ENCODE measurements around the gene VPS26A.

VPS26A gene

DNA sequence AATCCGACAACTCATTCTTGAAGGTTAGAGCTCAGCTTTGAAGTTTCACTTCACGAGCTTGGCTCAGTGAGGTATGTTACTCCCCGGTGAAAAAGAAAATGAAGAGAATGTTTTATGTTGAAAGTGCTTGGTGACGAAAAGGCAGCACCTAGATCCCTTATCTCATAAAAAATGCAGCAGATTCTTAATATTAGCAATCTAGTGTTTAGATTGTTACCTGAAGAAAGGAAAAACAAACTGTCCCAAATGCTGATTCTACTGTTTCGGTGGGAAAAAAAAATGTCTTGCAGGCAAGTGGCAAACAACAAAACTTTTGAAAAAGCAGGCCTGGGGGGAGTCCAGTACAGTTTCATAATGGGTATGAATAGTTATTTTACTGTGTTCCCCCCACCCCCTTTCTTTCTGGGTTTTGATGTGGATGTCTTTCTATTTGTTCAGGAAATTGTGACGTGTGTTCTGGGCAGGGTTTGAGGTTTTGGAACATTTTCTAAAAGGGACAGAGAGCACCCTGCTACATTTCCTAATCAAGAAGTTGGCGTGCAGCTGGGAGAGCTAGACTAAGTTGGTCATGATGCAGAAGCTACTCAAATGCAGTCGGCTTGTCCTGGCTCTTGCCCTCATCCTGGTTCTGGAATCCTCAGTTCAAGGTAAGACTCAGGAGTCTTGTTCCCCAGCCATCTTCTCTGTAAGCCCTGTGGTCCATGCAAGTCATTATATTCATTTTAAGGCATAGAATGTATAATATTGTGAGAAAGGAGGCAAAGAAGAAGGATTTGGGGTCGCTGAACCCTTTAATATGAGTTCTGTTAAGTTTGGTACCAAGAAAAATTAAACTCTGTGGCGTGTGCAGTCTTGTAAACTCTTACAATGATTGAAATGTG lies 36.1 kb upstream of the VPS26A start, which contains the start of gene SRGN:
TSS of gene SRGN (plus strand) at position 514 of the 881 bp plus-strand sequence. CDS start at position 569, 55 bp downstream.
- in situ Hi-C loops (cut with MboI; ENCODE audit: low sequenced_read_pairs, unreplicated experiment) = no loop called here
- TF ChIP-seq, protein P1, sequence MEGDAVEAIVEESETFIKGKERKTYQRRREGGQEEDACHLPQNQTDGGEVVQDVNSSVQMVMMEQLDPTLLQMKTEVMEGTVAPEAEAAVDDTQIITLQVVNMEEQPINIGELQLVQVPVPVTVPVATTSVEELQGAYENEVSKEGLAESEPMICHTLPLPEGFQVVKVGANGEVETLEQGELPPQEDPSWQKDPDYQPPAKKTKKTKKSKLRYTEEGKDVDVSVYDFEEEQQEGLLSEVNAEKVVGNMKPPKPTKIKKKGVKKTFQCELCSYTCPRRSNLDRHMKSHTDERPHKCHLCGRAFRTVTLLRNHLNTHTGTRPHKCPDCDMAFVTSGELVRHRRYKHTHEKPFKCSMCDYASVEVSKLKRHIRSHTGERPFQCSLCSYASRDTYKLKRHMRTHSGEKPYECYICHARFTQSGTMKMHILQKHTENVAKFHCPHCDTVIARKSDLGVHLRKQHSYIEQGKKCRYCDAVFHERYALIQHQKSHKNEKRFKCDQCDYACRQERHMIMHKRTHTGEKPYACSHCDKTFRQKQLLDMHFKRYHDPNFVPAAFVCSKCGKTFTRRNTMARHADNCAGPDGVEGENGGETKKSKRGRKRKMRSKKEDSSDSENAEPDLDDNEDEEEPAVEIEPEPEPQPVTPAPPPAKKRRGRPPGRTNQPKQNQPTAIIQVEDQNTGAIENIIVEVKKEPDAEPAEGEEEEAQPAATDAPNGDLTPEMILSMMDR (IDR thresholded peaks at IDR 0.05; ENCODE audit: borderline replicate concordance, control extremely low read depth, extremely low read depth, insufficient read depth, missing control alignments) = no peak
- DNase-seq (ENCODE audit: low spot score) = peak; percentile 72

DNA sequence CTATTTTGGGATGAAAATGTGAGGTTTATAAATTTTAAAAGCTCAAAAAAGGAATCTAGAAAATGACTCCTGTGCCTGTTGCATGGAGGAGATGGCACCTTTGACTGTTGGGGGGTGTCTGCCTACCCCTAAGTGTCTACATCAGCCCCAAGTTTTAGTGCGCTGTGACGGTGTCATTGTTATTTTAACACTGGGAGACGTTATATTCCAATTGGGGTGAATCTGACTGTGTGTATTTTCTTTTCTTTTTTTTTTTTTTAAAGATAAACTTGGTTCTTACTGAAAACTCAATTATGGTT lies 35.6 kb upstream of the VPS26A start:
- no peak for DNase-seq (ENCODE audit: low spot score)
- in situ Hi-C loops (cut with MboI; ENCODE audit: low sequenced_read_pairs, unreplicated experiment) = no loop called here
- TF ChIP-seq, protein P1 (IDR thresholded peaks at IDR 0.05; ENCODE audit: borderline replicate concordance, control extremely low read depth, extremely low read depth, insufficient read depth, missing control alignments) = no peak

DNA sequence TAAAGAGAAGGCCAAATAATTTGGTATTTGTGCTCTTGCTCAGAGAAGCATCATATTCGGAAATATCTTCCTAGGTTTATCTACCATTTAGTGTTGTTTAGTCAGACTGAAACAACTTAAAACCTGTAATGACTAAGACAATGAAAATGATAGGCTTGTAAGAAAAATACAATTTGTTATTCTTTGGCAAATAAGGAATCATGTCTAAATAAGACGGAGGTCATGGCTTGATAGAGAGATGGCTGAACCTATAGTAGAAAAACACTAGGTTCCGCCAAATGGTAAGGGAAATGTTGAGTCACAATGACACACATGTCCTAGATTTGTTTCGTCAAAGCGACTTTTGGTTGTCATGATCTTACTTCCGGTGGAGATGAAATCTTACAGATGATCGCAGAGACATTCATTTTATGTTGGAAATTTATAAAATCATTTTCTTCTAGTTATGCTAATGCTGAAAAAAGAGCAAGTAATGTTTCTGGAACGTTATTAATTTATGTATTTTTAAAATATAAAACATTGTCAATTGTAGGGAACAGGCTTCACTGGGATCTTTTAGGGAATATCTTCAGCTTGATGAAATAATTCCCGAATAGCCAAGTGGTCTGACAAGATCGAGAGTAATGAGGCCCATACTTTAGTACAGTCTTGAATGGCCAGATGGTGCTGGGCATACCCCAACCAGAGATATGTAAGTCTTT lies 35.0 kb upstream of the VPS26A start:
- TF ChIP-seq, protein P1 (IDR thresholded peaks at IDR 0.05; ENCODE audit: borderline replicate concordance, control extremely low read depth, extremely low read depth, insufficient read depth, missing control alignments) = no peak
- DNase-seq (ENCODE audit: low spot score) = peak; percentile 48
- in situ Hi-C loops (cut with MboI; ENCODE audit: low sequenced_read_pairs, unreplicated experiment) = no loop called here

DNA sequence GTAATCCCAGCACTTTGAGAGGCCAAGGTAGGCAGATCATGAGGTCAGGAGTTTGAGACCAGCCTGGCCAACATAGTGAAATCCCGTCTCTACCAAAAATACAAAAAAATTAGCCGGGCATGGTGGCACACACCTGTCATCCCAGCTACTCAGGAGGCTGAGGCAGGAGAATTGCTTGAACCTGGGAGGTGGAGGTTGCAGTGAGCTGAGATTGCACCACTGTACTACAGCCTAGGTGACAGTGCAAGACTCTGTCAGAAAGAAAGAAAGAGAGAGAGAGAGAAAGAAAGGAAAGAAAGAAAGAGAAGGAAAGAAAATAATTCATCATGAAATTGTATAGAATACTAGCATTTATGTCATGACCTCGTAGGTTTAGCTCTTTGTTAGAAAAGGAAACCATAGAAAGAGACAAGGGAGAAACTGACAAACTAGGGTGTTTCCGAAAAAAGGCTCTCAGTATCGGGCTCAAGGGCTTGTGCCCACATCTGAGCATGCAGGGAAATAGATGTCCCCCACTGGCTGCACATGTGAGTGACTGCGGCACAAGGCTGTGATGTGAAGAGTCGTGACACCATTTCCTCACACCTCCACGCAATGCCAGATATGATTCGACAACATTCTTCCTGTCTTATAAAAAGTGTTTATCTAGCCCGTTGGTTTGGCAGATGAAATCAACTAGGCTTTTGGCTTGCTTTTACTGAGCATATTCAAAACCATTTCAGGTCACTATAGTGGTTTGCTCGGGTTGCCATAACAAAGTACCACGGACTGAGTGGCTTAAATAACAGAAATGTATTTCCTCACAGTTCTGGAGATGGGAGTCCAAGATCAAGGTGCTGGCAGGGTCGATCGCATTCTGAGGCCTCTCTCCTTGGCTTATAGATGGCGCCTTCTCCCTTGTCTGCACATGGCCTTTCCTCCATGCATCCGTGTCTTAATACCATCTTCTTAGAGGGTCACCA lies 34.1 kb upstream of the VPS26A start:
- in situ Hi-C loops (cut with MboI; ENCODE audit: low sequenced_read_pairs, unreplicated experiment) = loop anchor here (5.0 kb wide), 1 partner anchor 78 kb away; no protein-coding TSS in a partner anchor
- peak; percentile 47 for DNase-seq (ENCODE audit: low spot score)

DNA sequence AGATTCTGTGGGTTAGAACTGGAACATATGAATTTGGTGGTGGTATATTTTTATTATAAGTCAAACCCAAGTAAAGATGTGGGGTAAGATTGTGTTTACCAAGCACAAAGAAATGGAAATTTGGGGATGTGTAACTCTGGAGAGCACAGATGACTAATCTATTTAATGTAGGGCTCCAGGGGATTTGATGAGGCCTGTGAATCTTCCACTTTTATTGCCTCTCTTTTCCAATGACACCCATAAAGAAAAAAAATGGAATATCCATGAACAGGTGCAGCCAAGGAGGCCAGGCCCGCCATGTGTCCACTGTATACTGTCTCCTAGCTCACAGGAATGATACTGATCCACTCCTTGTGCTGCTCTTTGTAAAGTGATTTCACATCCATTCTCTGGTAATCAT lies 33.3 kb upstream of the VPS26A start:
- TF ChIP-seq, protein P1 (IDR thresholded peaks at IDR 0.05; ENCODE audit: borderline replicate concordance, control extremely low read depth, extremely low read depth, insufficient read depth, missing control alignments) = no peak
- DNase-seq (ENCODE audit: low spot score) = no peak
- in situ Hi-C loops (cut with MboI; ENCODE audit: low sequenced_read_pairs, unreplicated experiment) = loop anchor here (5.0 kb wide), 1 partner anchor 78 kb away; no protein-coding TSS in a partner anchor

More for the DNA sequence above, 34.1 kb upstream of the VPS26A start:
- TF ChIP-seq, protein P1 (IDR thresholded peaks at IDR 0.05; ENCODE audit: borderline replicate concordance, control extremely low read depth, extremely low read depth, insufficient read depth, missing control alignments) = no peak

Data from GM13976 (cell line).